Natural killer cell (primary cell): ENCODE measurements around the gene PEX11G. TPM values are rescaled to one million over a fixed set of nuclear protein-coding genes. Genes with fewer than 3 reads are reported as not detected.
"Not testable (repeated sequence)": the region's sequence is repeated elsewhere in the genome, so short reads cannot be mapped to it uniquely, and the experiment has no call there.

ENCODE experiments used
- ATAC-seq, 3 donors: fragments of 150-1000 bp in 2 of 3; fragments of 200-7000 bp in 1 of 3; cut with Tn5 transposase; 1 replicate in 1 of 3; 2 replicates in 2 of 3; pipeline ENCODE4 v1.10.0; 2021; ENCODE audit warnings: mild to moderate bottlenecking in 2 of 3, moderate library complexity in 2 of 3
- DNase-seq, 2 donors: peaks; one replicate each; pipeline versions ENCODE4 v3.0.0 to v3.0.0-alpha.2; 2013 to 2021; ENCODE audit warnings: mixed read lengths in 1 of 2
- H3K27ac ChIP-seq: one replicate; pipeline ENCODE4 v1.5.1; 2013; ENCODE audit warnings: mild to moderate bottlenecking, low read length
- H3K27me3 ChIP-seq: one replicate; pipeline ENCODE4 v1.6.1; 2013; ENCODE audit warnings: low read length; ENCODE audit not compliant: control insufficient read depth, insufficient read depth
- H3K36me3 ChIP-seq: one replicate; pipeline ENCODE4 v1.6.1; 2013; ENCODE audit warnings: low read length; ENCODE audit not compliant: control insufficient read depth, insufficient read depth
- H3K4me1 ChIP-seq: one replicate; pipeline ENCODE4 v1.6.1; 2013; ENCODE audit warnings: low read length; ENCODE audit not compliant: control insufficient read depth, insufficient read depth
- H3K4me3 ChIP-seq: one replicate; pipeline ENCODE4 v1.5.1; 2013; ENCODE audit warnings: low read length
- H3K9me3 ChIP-seq: one replicate; pipeline ENCODE4 v1.6.1; 2013; ENCODE audit warnings: low read length; ENCODE audit not compliant: control insufficient read depth, insufficient read depth
- H3K27ac Mint-ChIP-seq, 2 donors: one replicate each; pipeline ENCODE4 v1.8.0; 2022; ENCODE audit warnings: mild to moderate bottlenecking in 2 of 2, mixed read lengths in 2 of 2, moderate library complexity in 1 of 2
- H3K27me3 Mint-ChIP-seq, 2 donors: one replicate each; pipeline ENCODE4 v1.8.0; 2022; ENCODE audit warnings: low read depth in 2 of 2, mixed read lengths in 2 of 2
- H3K36me3 Mint-ChIP-seq: one replicate; pipeline ENCODE4 v1.8.0; 2022; ENCODE audit warnings: mixed read lengths
- H3K4me1 Mint-ChIP-seq, 2 donors: one replicate each; pipeline ENCODE4 v1.8.0; 2022; ENCODE audit warnings: mixed read lengths in 2 of 2
- H3K4me3 Mint-ChIP-seq: one replicate; pipeline ENCODE4 v1.8.0; 2022; ENCODE audit warnings: mild to moderate bottlenecking, moderate library complexity, mixed read lengths
- H3K9me3 Mint-ChIP-seq, 2 donors: one replicate each; pipeline ENCODE4 v1.8.0; 2022; ENCODE audit warnings: mixed read lengths in 2 of 2
- WGBS: methylation state at CpG from one replicate; pipeline ENCODE4 v1.1.7; 2013; ENCODE audit warnings: missing lambda C conversion rate; ENCODE audit not compliant: insufficient coverage; 5-methylcytosine and 5-hydroxymethylcytosine counted together
- intact Hi-C: fragments of 100-400 bp; cut with micrococcal nuclease; formaldehyde crosslinking; loops from one replicate; pipeline ENCODE4 v1.14.2; 2022
- total RNA-seq, 4 donors: library from RNA; stranded (reverse); fragments of 120-200 nt in 1 of 4; gene quantifications; one replicate each; pipeline versions ENCODE4 v1.2.3 to v1.2.4, GENCODE V29; 2013 to 2022
- TF ChIP-seq, protein P1 (sequence below): fragments of 200-600 bp; IDR thresholded peaks from one replicate; pipeline ENCODE4 v1.8.0; 2022; ENCODE audit warnings: antibody characterized with exemption

The PEX11G gene
- total RNA-seq, 3 donors from 2014 or later (not counting 1 experiment from before 2014, with no cell fraction given), result 0.33 to 1.5 TPM; not detected in 1

DNA sequence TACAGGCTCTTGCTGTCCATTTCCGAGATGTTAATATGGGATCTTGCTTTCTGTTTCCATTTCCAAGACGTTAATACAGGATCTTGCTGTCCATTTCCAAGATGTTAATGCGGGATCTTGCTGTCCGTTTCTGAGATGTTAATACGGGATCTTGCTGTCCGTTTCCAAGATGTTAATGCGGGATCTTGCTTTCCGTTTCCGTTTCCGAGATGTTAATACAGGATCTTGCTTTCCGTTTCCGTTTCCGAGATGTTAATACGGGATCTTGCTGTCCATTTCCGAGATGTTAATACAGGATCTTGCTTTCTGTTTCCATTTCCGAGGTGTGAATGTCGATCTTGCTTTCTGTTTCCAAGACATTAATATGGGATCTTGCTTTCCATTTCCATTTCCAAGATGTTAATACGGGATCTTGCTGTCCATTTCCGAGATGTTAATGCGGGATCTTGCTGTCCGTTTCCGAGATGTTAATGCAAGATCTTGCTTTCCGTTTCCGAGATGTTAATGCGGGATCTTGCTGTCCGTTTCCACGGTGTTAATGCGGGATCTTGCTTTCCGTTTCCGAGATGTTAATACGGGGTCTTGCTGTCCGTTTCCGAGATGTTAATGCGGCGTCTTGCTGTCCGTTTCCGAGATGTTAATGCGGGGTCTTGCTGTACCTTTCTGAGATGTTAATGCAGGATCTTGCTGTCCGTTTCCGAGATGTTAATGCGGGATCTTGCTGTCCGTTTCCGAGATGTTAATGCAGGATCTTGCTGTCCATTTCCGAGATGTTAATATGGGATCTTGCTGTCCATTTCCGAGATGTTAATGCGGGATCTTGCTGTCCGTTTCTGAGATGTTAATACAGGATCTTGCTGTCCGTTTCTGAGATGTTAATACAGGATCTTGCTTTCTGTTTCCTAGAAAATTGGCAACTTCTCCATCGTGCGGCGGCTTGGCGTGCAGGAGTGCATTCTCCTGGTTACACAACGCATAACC is 38.3 kb downstream of the PEX11G start:
- no peaks in the 10 kb centered on the region for H3K9me3 ChIP-seq
- Mint-ChIP-seq H3K27ac (peak overlapping the region in 1 of 2 donors; percentile 14), H3K36me3 (peaks cover 6% of the 10 kb centered on the region), H3K4me3 (no peak overlapping the region), H3K4me1 (peaks cover 16 to 18% of the 10 kb centered on the region in 2 donors), H3K9me3 (peaks cover 0 to 5% of the 10 kb centered on the region in 2 donors), H3K27me3 (no peaks in the 10 kb centered on the region)
- WGBS, result 88% methylated on average over 53 of the region's 53 CpGs
- intact Hi-C loops, result no loop called here
- H3K36me3 ChIP-seq, result peaks cover 54% of the 10 kb centered on the region
- H3K4me3 ChIP-seq, result no peak overlapping the region
- ATAC-seq, result peak in 1 of 3 donors; percentile 33
- no peaks in the 10 kb centered on the region for H3K27me3 ChIP-seq
- peak in 1 of 2 donors; percentile 54 for DNase-seq
- TF ChIP-seq, protein P1, sequence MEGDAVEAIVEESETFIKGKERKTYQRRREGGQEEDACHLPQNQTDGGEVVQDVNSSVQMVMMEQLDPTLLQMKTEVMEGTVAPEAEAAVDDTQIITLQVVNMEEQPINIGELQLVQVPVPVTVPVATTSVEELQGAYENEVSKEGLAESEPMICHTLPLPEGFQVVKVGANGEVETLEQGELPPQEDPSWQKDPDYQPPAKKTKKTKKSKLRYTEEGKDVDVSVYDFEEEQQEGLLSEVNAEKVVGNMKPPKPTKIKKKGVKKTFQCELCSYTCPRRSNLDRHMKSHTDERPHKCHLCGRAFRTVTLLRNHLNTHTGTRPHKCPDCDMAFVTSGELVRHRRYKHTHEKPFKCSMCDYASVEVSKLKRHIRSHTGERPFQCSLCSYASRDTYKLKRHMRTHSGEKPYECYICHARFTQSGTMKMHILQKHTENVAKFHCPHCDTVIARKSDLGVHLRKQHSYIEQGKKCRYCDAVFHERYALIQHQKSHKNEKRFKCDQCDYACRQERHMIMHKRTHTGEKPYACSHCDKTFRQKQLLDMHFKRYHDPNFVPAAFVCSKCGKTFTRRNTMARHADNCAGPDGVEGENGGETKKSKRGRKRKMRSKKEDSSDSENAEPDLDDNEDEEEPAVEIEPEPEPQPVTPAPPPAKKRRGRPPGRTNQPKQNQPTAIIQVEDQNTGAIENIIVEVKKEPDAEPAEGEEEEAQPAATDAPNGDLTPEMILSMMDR, result no peak
- no peak overlapping the region for H3K27ac ChIP-seq
- no peaks in the 10 kb centered on the region for H3K4me1 ChIP-seq

DNA sequence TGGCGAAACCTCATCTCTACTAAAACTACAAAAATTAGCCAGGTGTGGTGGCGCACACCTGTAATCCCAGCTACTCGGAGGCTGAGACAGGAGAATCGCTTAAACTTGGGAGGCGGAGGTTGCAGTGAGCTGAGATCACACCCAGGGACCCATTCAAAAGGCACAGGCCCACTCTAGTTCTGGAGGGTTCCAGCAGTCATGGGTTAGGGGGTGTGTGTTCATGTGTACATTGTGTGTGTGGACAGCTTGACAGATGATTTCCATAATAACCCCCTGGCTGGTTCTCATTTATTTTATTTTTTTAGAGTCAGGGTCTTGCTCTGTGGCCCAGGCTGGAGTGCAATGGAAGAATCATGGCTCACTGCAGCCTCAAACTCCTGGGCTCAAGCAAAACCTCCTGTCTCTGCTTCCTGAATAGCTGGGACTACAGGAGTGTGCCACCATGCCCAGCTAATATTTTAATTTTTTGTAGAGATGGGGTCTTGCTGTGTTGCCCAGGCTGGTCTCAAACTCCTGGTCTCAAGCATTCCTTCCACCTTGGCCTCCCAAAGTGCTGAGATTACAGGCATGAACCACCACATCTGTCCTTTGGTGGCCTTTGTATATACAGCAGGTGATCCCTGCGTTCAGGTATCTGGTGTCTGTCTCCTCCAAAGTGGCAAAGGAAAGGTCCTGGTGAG is 39.3 kb downstream of the PEX11G start:
- H3K36me3 Mint-ChIP-seq, H3K9me3 ChIP-seq, H3K27ac Mint-ChIP-seq, intact Hi-C loops, H3K27ac ChIP-seq, H3K9me3 Mint-ChIP-seq, DNase-seq, H3K4me1 ChIP-seq, H3K27me3 ChIP-seq, H3K4me3 Mint-ChIP-seq, H3K27me3 Mint-ChIP-seq, H3K4me3 ChIP-seq: not testable (repeated sequence)
- ATAC-seq, result peak; percentile 32 to 43 (median 42)
- H3K36me3 ChIP-seq, result peaks cover 58% of the 10 kb centered on the region
- peaks cover 9 to 11% of the 10 kb centered on the region in 2 donors for H3K4me1 Mint-ChIP-seq
- 91% methylated on average over 6 of the region's 6 CpGs for WGBS

DNA sequence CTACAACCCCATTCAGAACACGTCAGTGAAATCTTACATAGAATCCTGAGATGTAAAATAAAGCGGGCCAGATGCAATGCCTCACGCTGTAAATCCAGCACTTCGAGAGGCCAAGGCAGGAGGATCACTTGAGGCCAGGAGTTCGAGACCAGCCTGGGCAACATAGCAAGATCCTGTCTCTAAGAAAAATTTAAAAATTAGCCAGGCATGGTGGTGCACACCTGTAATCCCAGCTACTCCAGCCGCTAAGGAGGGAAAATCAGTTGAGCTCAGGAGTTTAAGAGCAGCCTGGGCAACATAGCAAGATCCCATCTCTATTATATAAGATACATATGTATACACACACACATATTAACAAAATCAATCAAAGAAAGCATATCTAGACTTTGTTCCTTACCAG is 41.2 kb downstream of the PEX11G start:
- ATAC-seq (no peak), DNase-seq (no peak)
- H3K27ac ChIP-seq, result no peak overlapping the region
- Mint-ChIP-seq H3K4me1 (peaks cover 9 to 11% of the 10 kb centered on the region in 2 donors), H3K4me3 (no peak overlapping the region), H3K27ac (no peak overlapping the region), H3K9me3 (peaks cover 0 to 5% of the 10 kb centered on the region in 2 donors), H3K36me3 (no peaks in the 10 kb centered on the region), H3K27me3 (no peaks in the 10 kb centered on the region)
- intact Hi-C loops, result no loop called here
- peaks cover 60% of the 10 kb centered on the region for H3K36me3 ChIP-seq
- H3K4me1 ChIP-seq, result no peaks in the 10 kb centered on the region
- TF ChIP-seq, protein P1, result no peak
- H3K9me3 ChIP-seq, result no peaks in the 10 kb centered on the region
- no peak overlapping the region for H3K4me3 ChIP-seq
- over 99% methylated on average over 6 of the region's 6 CpGs for WGBS
- H3K27me3 ChIP-seq, result no peaks in the 10 kb centered on the region

DNA sequence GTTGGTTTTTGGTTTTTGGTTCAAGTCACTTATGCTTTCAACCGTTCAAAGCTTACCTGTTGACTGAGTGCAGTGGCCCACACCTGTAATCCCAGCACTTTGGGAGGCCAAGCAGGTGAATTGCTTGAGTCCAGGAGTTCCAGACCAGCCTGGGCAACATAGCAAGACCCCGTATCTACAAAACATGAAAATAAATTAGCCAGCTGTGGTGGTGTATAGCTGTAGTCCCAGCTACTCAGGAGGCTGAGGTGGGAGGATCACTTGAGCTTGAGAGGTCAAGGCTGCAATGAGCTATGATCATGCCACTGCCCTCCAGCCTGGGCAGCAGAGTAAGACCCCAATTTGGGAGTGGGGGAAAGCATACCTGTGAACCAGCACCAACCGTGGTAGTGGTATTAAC is 43.7 kb downstream of the PEX11G start:
- H3K27ac Mint-ChIP-seq, result no peak overlapping the region
- 98% methylated on average over 3 of the region's 3 CpGs for WGBS

More for the DNA sequence above, 43.7 kb downstream of the PEX11G start:
- H3K9me3 ChIP-seq, result no peaks in the 10 kb centered on the region
- ATAC-seq, result no peak
- H3K4me1 Mint-ChIP-seq, result peaks cover 0 to 8% of the 10 kb centered on the region in 2 donors
- H3K9me3 Mint-ChIP-seq, result no peaks in the 10 kb centered on the region
- no peaks in the 10 kb centered on the region for H3K27me3 Mint-ChIP-seq
- intact Hi-C loops, result no loop called here
- no peak overlapping the region for H3K4me3 Mint-ChIP-seq
- H3K4me1 ChIP-seq, result no peaks in the 10 kb centered on the region
- H3K4me3 ChIP-seq, result no peak overlapping the region
- no peak for DNase-seq
- TF ChIP-seq, protein P1, result no peak
- no peak overlapping the region for H3K27ac ChIP-seq
- no peaks in the 10 kb centered on the region for H3K36me3 Mint-ChIP-seq
- peaks cover 75% of the 10 kb centered on the region for H3K36me3 ChIP-seq
- no peaks in the 10 kb centered on the region for H3K27me3 ChIP-seq
